HAP-1 (cell line): ENCODE results near the gene LUZP1.
"Not testable (repeated sequence)": the region's sequence is repeated elsewhere in the genome, so short reads cannot be mapped to it uniquely, and the experiment has no call there.

Experiments used
- DNase-seq, 2 experiments: peaks; one replicate each; pipeline ENCODE4 v3.0.0-alpha.2; 2016 to 2020; ENCODE audit warnings: low spot score in 2 of 2
- H3K27me3 ChIP-seq: fragments of 250-450 bp; sonication (Bioruptor Pico); 2 replicates; pipeline ENCODE4 v1.5.1; 2020; ENCODE audit warnings: low read depth, mild to moderate bottlenecking, moderate library complexity
- H3K36me3 ChIP-seq: fragments of 250-450 bp; sonication (Bioruptor Pico); replicated peaks from 2 replicates; pipeline ENCODE4 v1.5.1; 2020; ENCODE audit warnings: mild to moderate bottlenecking
- H3K4me1 ChIP-seq: fragments of 250-450 bp; sonication (Bioruptor Pico); 2 replicates; pipeline ENCODE4 v1.5.1; 2020; ENCODE audit warnings: mild to moderate bottlenecking
- H3K4me3 ChIP-seq: fragments of 250-450 bp; sonication (Bioruptor Pico); 2 replicates; pipeline ENCODE4 v1.5.1; 2020; ENCODE audit warnings: mild to moderate bottlenecking, moderate library complexity
- H3K9me3 ChIP-seq: fragments of 250-450 bp; sonication (Bioruptor Pico); 2 replicates; pipeline ENCODE4 v1.5.1; 2020; ENCODE audit warnings: mild to moderate bottlenecking, moderate library complexity
- in situ Hi-C: fragments of 300-500 bp; cut with MboI; formaldehyde crosslinking; loops from 3 replicates; pipeline ENCODE4 v1.14.3; 2020; ENCODE audit warnings: low sequenced_read_pairs, inconsistent platforms, mixed read lengths

LUZP1 gene

GRCh38 chr1:23168445-23169194, at the start of gene LUZP1:
TSS of gene LUZP1 (minus strand) at chr1:23168856.
- DNase-seq, result peak; percentile 75 to 90
- Histone ChIP-seq H3K36me3 (no peaks in the 10 kb centered on the region), H3K27me3 (no peaks in the 10 kb centered on the region), H3K4me3 (peak within 1 kb of the TSS; percentile 54), H3K4me1 (peaks cover 13% of the 10 kb centered on the region), H3K9me3 (no peaks in the 10 kb centered on the region)
- in situ Hi-C loops, result no loop called here

- H3K36me3 ChIP-seq, result no peaks in the 10 kb centered on the region
- 0 out of 2 replicates have a peak, but pooled peaks cover 2% of the 10 kb centered on the region for H3K4me1 ChIP-seq
- in situ Hi-C loops, result no loop called here
- peak in 1 of 2 experiments; percentile 77 for DNase-seq
- H3K27me3 ChIP-seq, result 0 out of 2 replicates have a peak, but pooled peaks cover 2% of the 10 kb centered on the region
- no peaks in the 10 kb centered on the region for H3K9me3 ChIP-seq
- peak within 1 kb of the TSS; percentile 45 for H3K4me3 ChIP-seq
Observed at GRCh38 chr1:23217421-23218115, 48.9 kb upstream of the LUZP1 start, which contains the start of gene HTR1D. TSS of gene HTR1D (minus strand) at chr1:23217502. CDS start at chr1:23194219, 23,283 bp downstream.

GRCh38 chr1:23216771-23217420, 48.2 kb upstream of the LUZP1 start:
- in situ Hi-C loops, result no loop called here
- Histone ChIP-seq H3K27me3 (0 out of 2 replicates have a peak, but pooled peaks cover 2% of the 10 kb centered on the region), H3K4me1 (0 out of 2 replicates have a peak, but pooled peaks cover 2% of the 10 kb centered on the region), H3K4me3 (peak overlapping the region; percentile 45), H3K9me3 (no peaks in the 10 kb centered on the region), H3K36me3 (no peaks in the 10 kb centered on the region)
- peak in 1 of 2 experiments; percentile 71 for DNase-seq

GRCh38 chr1:23215751-23216449, 47.2 kb upstream of the LUZP1 start:
- Histone ChIP-seq H3K9me3 (no peaks in the 10 kb centered on the region), H3K4me1 (0 out of 2 replicates have a peak, but pooled peaks cover 2% of the 10 kb centered on the region), H3K4me3 (no peak overlapping the region; the same call in 1 of the 2 replicates), H3K36me3 (no peaks in the 10 kb centered on the region), H3K27me3 (peaks cover 2% of the 10 kb centered on the region; the same call in 1 of the 2 replicates)
- no peak for DNase-seq
- in situ Hi-C loops, result no loop called here

GRCh38 chr1:23215291-23215690, 46.6 kb upstream of the LUZP1 start:
- Histone ChIP-seq H3K27me3 (peaks cover 2% of the 10 kb centered on the region; the same call in 1 of the 2 replicates), H3K36me3 (no peaks in the 10 kb centered on the region), H3K4me3 (no peak overlapping the region), H3K4me1 (0 out of 2 replicates have a peak, but pooled peaks cover 2% of the 10 kb centered on the region), H3K9me3 (no peaks in the 10 kb centered on the region)
- DNase-seq, result no peak
- in situ Hi-C loops, result no loop called here

- Histone ChIP-seq H3K4me3 (no peak overlapping the region), H3K27me3 (no peaks in the 10 kb centered on the region; the same call in 1 of the 2 replicates), H3K36me3 (no peaks in the 10 kb centered on the region), H3K4me1 (0 out of 2 replicates have a peak, but pooled peaks cover 2% of the 10 kb centered on the region), H3K9me3 (no peaks in the 10 kb centered on the region)
- in situ Hi-C loops, result no loop called here
- DNase-seq, result no peak
Observed at GRCh38 chr1:23214640-23215039, 46.0 kb upstream of the LUZP1 start.

GRCh38 chr1:23211955-23212354, 43.3 kb upstream of the LUZP1 start:
- no peak for DNase-seq
- in situ Hi-C loops, result no loop called here
- Histone ChIP-seq H3K36me3 (no peaks in the 10 kb centered on the region), H3K4me1 (0 out of 2 replicates have a peak, but pooled peaks cover 2% of the 10 kb centered on the region), H3K4me3 (no peak overlapping the region), H3K9me3 (no peaks in the 10 kb centered on the region), H3K27me3 (no peaks in the 10 kb centered on the region; the same call in 1 of the 2 replicates)

GRCh38 chr1:23210963-23211362, 42.3 kb upstream of the LUZP1 start:
- H3K4me1 ChIP-seq, result no peaks in the 10 kb centered on the region
- H3K36me3 ChIP-seq, result no peaks in the 10 kb centered on the region
- in situ Hi-C loops, result no loop called here
- DNase-seq, result no peak
- no peaks in the 10 kb centered on the region for H3K9me3 ChIP-seq
- H3K27me3 ChIP-seq, result no peaks in the 10 kb centered on the region; the same call in 1 of the 2 replicates
- no peak overlapping the region for H3K4me3 ChIP-seq

GRCh38 chr1:23210351-23210785, 41.7 kb upstream of the LUZP1 start:
- DNase-seq, result no peak
- in situ Hi-C loops, result no loop called here
- H3K9me3 ChIP-seq, result no peaks in the 10 kb centered on the region
- H3K4me3 ChIP-seq, result no peak overlapping the region
- H3K4me1 ChIP-seq, result no peaks in the 10 kb centered on the region
- H3K27me3 ChIP-seq, result no peaks in the 10 kb centered on the region; the same call in 1 of the 2 replicates
- H3K36me3 ChIP-seq, result no peaks in the 10 kb centered on the region

GRCh38 chr1:23209770-23210169, 41.1 kb upstream of the LUZP1 start:
- Histone ChIP-seq H3K4me1 (no peaks in the 10 kb centered on the region), H3K36me3 (no peaks in the 10 kb centered on the region), H3K27me3 (no peaks in the 10 kb centered on the region; the same call in 1 of the 2 replicates), H3K9me3 (no peaks in the 10 kb centered on the region), H3K4me3 (no peak overlapping the region)
- no peak for DNase-seq
- in situ Hi-C loops, result no loop called here

- no peaks in the 10 kb centered on the region for H3K36me3 ChIP-seq
- H3K4me3 ChIP-seq, result no peak overlapping the region
- H3K4me1 ChIP-seq, result no peaks in the 10 kb centered on the region
- in situ Hi-C loops, result no loop called here
- no peaks in the 10 kb centered on the region for H3K9me3 ChIP-seq
- no peaks in the 10 kb centered on the region; the same call in 1 of the 2 replicates for H3K27me3 ChIP-seq
- DNase-seq, result no peak
Observed at GRCh38 chr1:23208527-23208926, 39.9 kb upstream of the LUZP1 start.

- H3K4me3 ChIP-seq, H3K9me3 ChIP-seq, H3K27me3 ChIP-seq, DNase-seq, H3K36me3 ChIP-seq, in situ Hi-C loops, H3K4me1 ChIP-seq: not testable (repeated sequence)
Observed at GRCh38 chr1:23207733-23208132, 39.1 kb upstream of the LUZP1 start.

- H3K36me3 ChIP-seq, result no peaks in the 10 kb centered on the region
Observed at GRCh38 chr1:23202263-23202749, 33.6 kb upstream of the LUZP1 start.

More at GRCh38 chr1:23202263-23202749, 33.6 kb upstream of the LUZP1 start:
- no peaks in the 10 kb centered on the region for H3K9me3 ChIP-seq
- in situ Hi-C loops, result no loop called here
- H3K4me3 ChIP-seq, result no peak overlapping the region
- DNase-seq, result no peak
- H3K27me3 ChIP-seq, result no peaks in the 10 kb centered on the region
- no peaks in the 10 kb centered on the region for H3K4me1 ChIP-seq
